Amniotic stem cell (primary cell): ENCODE measurements around the gene APC2.
"Not testable (repeated sequence)": the region's sequence is repeated elsewhere in the genome, so short reads cannot be mapped to it uniquely, and the experiment has no call there.

Experiments
- DNase-seq: peaks from one replicate; lab custom pipeline; 2025; lab: John Stamatoyannopoulos, UW

The APC2 gene

GRCh38 chr19:1430246-1430645 is 19.7 kb upstream of the APC2 start:
- no peak for DNase-seq

- DNase-seq = no peak
These were observed 18.0 kb upstream of the APC2 start for GRCh38 chr19:1431759-1432506.

GRCh38 chr19:1432507-1432887 is 17.4 kb upstream of the APC2 start:
- DNase-seq = no peak

- no peak for DNase-seq
These were observed 16.5 kb upstream of the APC2 start for GRCh38 chr19:1433119-1434039.

GRCh38 chr19:1434040-1434366 is 15.9 kb upstream of the APC2 start:
- no peak for DNase-seq

GRCh38 chr19:1434577-1435060 is 15.3 kb upstream of the APC2 start:
- DNase-seq = no peak

- DNase-seq = no peak
These were observed 14.4 kb upstream of the APC2 start for GRCh38 chr19:1435378-1435989.

GRCh38 chr19:1437609-1438008 is 12.3 kb upstream of the APC2 start:
- DNase-seq = no peak

- peak; percentile 88 for DNase-seq
These were observed 11.6 kb upstream of the APC2 start, which contains the start of gene RPS15 for GRCh38 chr19:1438035-1438932. TSS of gene RPS15 (plus strand) at chr19:1438396. CDS start at chr19:1438426, 30 bp downstream.

GRCh38 chr19:1438933-1439354 is 11.0 kb upstream of the APC2 start:
- DNase-seq = no peak

- not testable (repeated sequence) for DNase-seq
These were observed 10.2 kb upstream of the APC2 start for GRCh38 chr19:1439525-1440417.

GRCh38 chr19:1440418-1440801 is 9.5 kb upstream of the APC2 start:
- DNase-seq = no peak

GRCh38 chr19:1441022-1441426 is 8.9 kb upstream of the APC2 start:
- DNase-seq = no peak

- DNase-seq = no peak
These were observed 8.1 kb upstream of the APC2 start for GRCh38 chr19:1441677-1442438.

GRCh38 chr19:1445185-1445931 is 4.6 kb upstream of the APC2 start:
- DNase-seq = peak; percentile 33

GRCh38 chr19:1445932-1446712 is 3.8 kb upstream of the APC2 start:
- no peak for DNase-seq

GRCh38 chr19:1446713-1447481 is 3.0 kb upstream of the APC2 start:
- no peak for DNase-seq
